ENCODE measurements around the gene PTPRR. TPM values are rescaled to one million over a fixed set of nuclear protein-coding genes. Genes with fewer than 3 reads are reported as not detected.
A peak's percentile ranks its signal among the peaks of the same experiment; 100 is the strongest.

The PTPRR gene
- total and polyA plus RNA-seq, 2 donors (not counting 3 experiments of a cell fraction or from before 2014, with no cell fraction given): 0.46 to 1.1 TPM

DNA sequence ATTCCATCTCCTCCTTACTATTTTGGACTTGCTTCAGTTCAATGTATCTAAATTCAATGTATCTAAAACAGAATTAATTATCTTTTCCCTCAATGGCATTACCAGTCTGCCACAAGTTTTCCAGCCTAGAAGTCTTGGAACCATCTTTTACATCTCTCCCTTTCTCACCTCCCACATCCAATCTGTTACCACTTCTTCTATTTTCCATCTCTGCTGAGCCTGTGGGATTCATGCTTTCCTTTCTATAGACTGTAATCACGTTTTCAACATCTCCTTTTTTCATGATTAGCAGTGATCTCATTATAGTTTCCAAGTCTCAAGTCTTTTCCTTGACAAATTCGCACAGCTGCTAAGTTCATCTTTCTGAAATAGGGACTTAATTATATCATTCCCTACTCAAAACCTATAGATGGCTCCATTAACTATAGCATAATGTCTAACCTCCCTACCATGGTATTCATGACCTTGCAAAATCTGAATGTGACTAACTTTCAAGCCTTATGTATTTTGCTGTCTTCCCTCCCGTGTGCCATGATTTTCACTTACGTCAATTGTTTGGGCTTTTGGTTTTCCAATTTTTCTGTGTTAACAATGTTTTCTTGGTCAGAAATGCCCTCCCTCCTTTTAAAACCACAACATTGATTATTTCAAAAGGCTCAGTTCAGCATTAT lies 262.8 kb downstream of the PTPRR start:
- H3K9me1 ChIP-seq (replicated peaks; ENCODE audit: control insufficient read depth, extremely low read depth, insufficient read depth, low read length): no peaks in the 10 kb centered on the region
- H3K4me1 ChIP-seq (ENCODE audit: control insufficient read depth, extremely low read depth, insufficient read depth, low read length): peaks cover 26% of the 10 kb centered on the region
- H3K9me3 ChIP-seq (replicated peaks; ENCODE audit: control insufficient read depth, insufficient read depth, low read length): no peaks in the 10 kb centered on the region
- no peaks in the 10 kb centered on the region for H3K27me3 ChIP-seq (ENCODE audit: control insufficient read depth in 2 of 2, insufficient read depth in 2 of 2, low read length in 2 of 2)
- BruUV-seq (replicated peaks): no TSS peak
- H2AFZ ChIP-seq (ENCODE audit: low read depth, low read length): no peak overlapping the region
- FAIRE-seq (no peak), DNase-seq (ENCODE audit: low read depth, low spot score) (no peak)
- H4K20me1 ChIP-seq (replicated peaks; ENCODE audit: control insufficient read depth, extremely low read depth, insufficient read depth, low read length): no peaks in the 10 kb centered on the region
- ChIA-PET POLR2A (no interaction called here), CTCF (no interaction called here)
- no peak overlapping the region for H3K4me3 ChIP-seq (replicated peaks in 1 of 3; ENCODE audit: insufficient read depth in 1 of 3, low read depth in 1 of 3, low read length in 3 of 3)
- no peak overlapping the region for H3K27ac ChIP-seq (ENCODE audit: insufficient read depth, low read depth, low read length)
- H3K4me2 ChIP-seq (ENCODE audit: insufficient read depth, low read length): no peak overlapping the region
- no peak overlapping the region for H3K9ac ChIP-seq (replicated peaks; ENCODE audit: extremely low read depth, insufficient read depth, low read length)
- TF ChIP-seq POLR2AphosphoS5 (IDR thresholded peaks at IDR 0.05; ENCODE audit: insufficient read depth, low read depth, low read length) (no peak), JUN (IDR thresholded peaks at IDR 0.05; ENCODE audit: borderline replicate concordance, insufficient read depth, insufficient read length, low read depth) (no peak)
- TF ChIP-seq, protein P1, sequence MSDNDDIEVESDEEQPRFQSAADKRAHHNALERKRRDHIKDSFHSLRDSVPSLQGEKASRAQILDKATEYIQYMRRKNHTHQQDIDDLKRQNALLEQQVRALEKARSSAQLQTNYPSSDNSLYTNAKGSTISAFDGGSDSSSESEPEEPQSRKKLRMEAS (IDR thresholded peaks at IDR 0.05; ENCODE audit: insufficient read depth, insufficient read length): no peak
- intact Hi-C loops (cut with micrococcal nuclease): no loop called here
- H3K36me3 ChIP-seq (ENCODE audit: control insufficient read depth in 2 of 2, extremely low read depth in 1 of 2, insufficient read depth in 2 of 2, low read length in 2 of 2): no peaks in the 10 kb centered on the region
- no peaks in the 10 kb centered on the region for H3K79me2 ChIP-seq (ENCODE audit: control insufficient read depth, insufficient read depth, low read length)
- dilution Hi-C loops (cut with MboI; ENCODE audit: extremely low pct_ligation_motif_present, low sequenced_read_pairs): no loop called here

DNA sequence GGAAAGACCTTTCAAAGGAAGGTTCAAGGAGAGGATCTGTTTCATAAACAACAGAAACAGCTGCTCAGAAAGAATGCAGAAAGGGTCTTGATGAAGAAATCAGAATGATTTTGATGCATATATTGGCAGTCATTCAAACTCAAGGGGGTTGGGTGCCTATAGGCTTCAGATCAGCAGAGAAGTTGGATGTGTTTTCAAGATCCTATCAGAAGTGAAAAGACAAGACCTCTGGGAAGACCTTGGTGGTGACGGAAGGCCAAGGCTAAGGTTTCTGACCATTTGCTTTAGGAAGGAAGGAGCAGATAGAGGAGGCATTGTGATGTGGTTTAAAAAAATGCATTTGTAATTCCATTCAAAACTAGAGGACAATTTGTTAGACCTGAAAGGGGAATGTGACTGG lies 268.1 kb downstream of the PTPRR start:
- Histone ChIP-seq H3K4me2 (ENCODE audit: insufficient read depth, low read length) (no peak overlapping the region), H3K79me2 (ENCODE audit: control insufficient read depth, insufficient read depth, low read length) (no peaks in the 10 kb centered on the region), H3K27ac (ENCODE audit: insufficient read depth, low read depth, low read length) (peak overlapping the region; percentile 2), H2AFZ (ENCODE audit: low read depth, low read length) (no peak overlapping the region), H3K4me3 (replicated peaks in 1 of 3; ENCODE audit: insufficient read depth in 1 of 3, low read depth in 1 of 3, low read length in 3 of 3) (no peak overlapping the region), H3K9me1 (replicated peaks; ENCODE audit: control insufficient read depth, extremely low read depth, insufficient read depth, low read length) (no peaks in the 10 kb centered on the region), H3K36me3 (ENCODE audit: control insufficient read depth in 2 of 2, extremely low read depth in 1 of 2, insufficient read depth in 2 of 2, low read length in 2 of 2) (no peaks in the 10 kb centered on the region), H4K20me1 (replicated peaks; ENCODE audit: control insufficient read depth, extremely low read depth, insufficient read depth, low read length) (no peaks in the 10 kb centered on the region), H3K9ac (replicated peaks; ENCODE audit: extremely low read depth, insufficient read depth, low read length) (no peak overlapping the region), H3K4me1 (ENCODE audit: control insufficient read depth, extremely low read depth, insufficient read depth, low read length) (peaks cover 34% of the 10 kb centered on the region), H3K9me3 (replicated peaks; ENCODE audit: control insufficient read depth, insufficient read depth, low read length) (no peaks in the 10 kb centered on the region), H3K27me3 (ENCODE audit: control insufficient read depth in 2 of 2, insufficient read depth in 2 of 2, low read length in 2 of 2) (no peaks in the 10 kb centered on the region)
- DNase-seq (ENCODE audit: low read depth, low spot score) (peak; percentile 65), FAIRE-seq (no peak)
- TF ChIP-seq, protein P2, sequence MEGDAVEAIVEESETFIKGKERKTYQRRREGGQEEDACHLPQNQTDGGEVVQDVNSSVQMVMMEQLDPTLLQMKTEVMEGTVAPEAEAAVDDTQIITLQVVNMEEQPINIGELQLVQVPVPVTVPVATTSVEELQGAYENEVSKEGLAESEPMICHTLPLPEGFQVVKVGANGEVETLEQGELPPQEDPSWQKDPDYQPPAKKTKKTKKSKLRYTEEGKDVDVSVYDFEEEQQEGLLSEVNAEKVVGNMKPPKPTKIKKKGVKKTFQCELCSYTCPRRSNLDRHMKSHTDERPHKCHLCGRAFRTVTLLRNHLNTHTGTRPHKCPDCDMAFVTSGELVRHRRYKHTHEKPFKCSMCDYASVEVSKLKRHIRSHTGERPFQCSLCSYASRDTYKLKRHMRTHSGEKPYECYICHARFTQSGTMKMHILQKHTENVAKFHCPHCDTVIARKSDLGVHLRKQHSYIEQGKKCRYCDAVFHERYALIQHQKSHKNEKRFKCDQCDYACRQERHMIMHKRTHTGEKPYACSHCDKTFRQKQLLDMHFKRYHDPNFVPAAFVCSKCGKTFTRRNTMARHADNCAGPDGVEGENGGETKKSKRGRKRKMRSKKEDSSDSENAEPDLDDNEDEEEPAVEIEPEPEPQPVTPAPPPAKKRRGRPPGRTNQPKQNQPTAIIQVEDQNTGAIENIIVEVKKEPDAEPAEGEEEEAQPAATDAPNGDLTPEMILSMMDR (IDR thresholded peaks at IDR 0.05; ENCODE audit: extremely low read depth in 1 of 2, insufficient read depth in 1 of 2, low read depth in 1 of 2, low read length in 2 of 2): no peak
- TF ChIP-seq FOS (IDR thresholded peaks at IDR 0.05; ENCODE audit: borderline replicate concordance, insufficient read depth, low read length): no peak
- no peak for TF ChIP-seq JUN (IDR thresholded peaks at IDR 0.05; ENCODE audit: borderline replicate concordance, insufficient read depth, insufficient read length, low read depth)
- TF ChIP-seq EZH2 (IDR thresholded peaks at IDR 0.05; ENCODE audit: borderline replicate concordance, low read depth, low read length, severe bottlenecking): no peak
- TF ChIP-seq POLR2AphosphoS5 (IDR thresholded peaks at IDR 0.05; ENCODE audit: insufficient read depth, low read depth, low read length): no peak
- no peak for TF ChIP-seq POLR2A (IDR thresholded peaks at IDR 0.05; ENCODE audit: low read depth, low read length)
- TF ChIP-seq GATA2 (IDR thresholded peaks at IDR 0.05; ENCODE audit: insufficient read depth, insufficient read length, low read depth, low read length): no peak
- intact Hi-C loops (cut with micrococcal nuclease): no loop called here
- ChIA-PET CTCF (no interaction called here), POLR2A (no interaction called here)
- dilution Hi-C loops (cut with MboI; ENCODE audit: extremely low pct_ligation_motif_present, low sequenced_read_pairs): no loop called here
- no TSS peak for BruUV-seq (replicated peaks)
